Adipose tissue (tissue), 3 donors: Measurements from ENCODE around the gene HNRNPUL2. TPM values are rescaled to one million over a fixed set of nuclear protein-coding genes. Genes with fewer than 3 reads are reported as not detected.
"Not testable (repeated sequence)": the region's sequence is repeated elsewhere in the genome, so short reads cannot be mapped to it uniquely, and the experiment has no call there.

Source experiments
- H3K27ac ChIP-seq: one replicate; pipeline ENCODE4 v1.5.1; 2013; ENCODE audit warnings: low read depth, low read length
- WGBS, 3 donors: extraction: QIAGEN DNeasy Blood & Tissue Kit; methylation state at CpG; one replicate each; pipeline ENCODE4 v1.1.7; 2013; 5-methylcytosine and 5-hydroxymethylcytosine counted together
- polyA plus RNA-seq, 3 donors: library from polyadenylated mRNA; stranded (reverse); fragments of 200-250 nt; gene quantifications; one replicate each; pipeline ENCODE4 v1.2.3, GENCODE V29; 2013
- donor health status: healthy with polysubstance abuse.
- donor health status: Bipolar disorder and iron deficiency.
- donor health status: healthy.

Gene HNRNPUL2
- polyA plus RNA-seq, 3 donors: 17.2 to 34.2 (median 23.1) TPM

GRCh38 chr11:62677714-62678113, 49.5 kb downstream of the HNRNPUL2 start:
- no peak overlapping the region for H3K27ac ChIP-seq
- 78 to 81% (median 80%) methylated on average over 15 of the region's 15 CpGs for WGBS, 3 donors

DNA sequence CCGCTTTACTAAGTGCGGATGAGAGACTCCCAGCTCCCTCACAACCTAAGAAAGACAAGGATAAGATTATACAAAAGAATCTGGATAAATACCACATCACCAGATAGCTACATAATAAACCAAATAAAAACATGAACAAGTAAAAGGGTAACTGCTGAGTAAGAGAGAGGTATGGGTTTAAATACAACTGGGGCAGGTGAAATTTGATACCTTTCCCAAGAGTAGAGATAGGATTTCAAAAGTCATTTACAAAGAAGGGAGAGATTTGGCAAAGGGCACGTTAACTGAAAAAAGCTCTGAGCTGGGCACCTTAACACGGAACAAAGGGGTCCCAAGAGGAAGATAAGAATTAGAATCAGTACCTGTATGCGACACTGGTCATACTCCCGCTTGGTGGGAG, 50.1 kb downstream of the HNRNPUL2 start:
- no peak overlapping the region for H3K27ac ChIP-seq
- 70 to 82% (median 77%) methylated on average over 6 of the region's 6 CpGs for WGBS, 3 donors

DNA sequence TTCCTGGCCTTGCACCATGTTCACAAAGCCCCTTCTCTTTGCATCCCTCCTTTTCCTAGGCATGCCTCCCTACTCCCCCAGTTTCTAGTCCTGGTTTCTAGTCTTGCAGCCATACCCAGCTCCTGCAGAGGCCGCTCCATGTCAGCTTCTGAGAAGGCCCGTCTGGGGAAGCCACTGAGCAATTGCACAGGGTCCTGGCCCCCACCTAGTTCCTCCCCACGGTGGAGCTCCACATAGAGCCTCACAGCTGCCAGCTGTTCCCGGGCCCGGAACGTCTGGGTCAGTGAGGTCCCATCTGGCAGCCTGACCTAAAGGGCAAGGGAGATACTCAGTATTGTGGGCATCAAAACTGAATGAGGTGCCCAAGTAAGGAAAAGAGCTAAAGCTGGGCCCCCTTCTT, 50.6 kb downstream of the HNRNPUL2 start:
- H3K27ac ChIP-seq: no peak overlapping the region
- WGBS, 3 donors: 26 to 57% (median 53%) methylated on average over 6 of the region's 6 CpGs

GRCh38 chr11:62675415-62675814, 51.8 kb downstream of the HNRNPUL2 start:
- WGBS, 3 donors: 89 to 98% (median 92%) methylated on average over 10 of the region's 10 CpGs
- H3K27ac ChIP-seq: not testable (repeated sequence)

DNA sequence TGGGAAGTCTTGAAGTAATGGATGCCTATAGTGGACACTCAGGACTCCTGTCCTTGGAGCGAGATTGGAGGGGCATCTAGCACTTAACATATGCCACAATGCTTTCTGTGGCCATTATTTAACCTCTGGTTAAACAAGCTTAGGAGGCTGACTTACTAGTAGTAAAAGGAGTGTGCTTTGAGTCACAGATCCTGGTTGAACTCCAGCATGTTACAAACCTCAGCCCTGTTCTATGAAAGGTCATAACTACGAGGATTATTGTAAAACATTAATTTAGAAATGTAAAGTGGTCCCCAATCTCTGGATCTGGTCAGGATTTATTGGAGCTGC, 54.1 kb downstream of the HNRNPUL2 start:
- H3K27ac ChIP-seq: no peak overlapping the region
- WGBS, 3 donors: 75 to 82% (median 80%) methylated on average over 2 of the region's 2 CpGs

- 0 to 1% (median 0%) methylated on average over 58 to 59 of the region's 59 CpGs for whole genome bisulfite sequencing, 3 donors
- H3K27ac ChIP-seq: peak within 1 kb of the TSS; percentile 62
Measured at GRCh38 chr11:62671608-62672389, 55.5 kb downstream of the HNRNPUL2 start, which contains the start of the genes LBHD1 and UQCC3. TSS of gene LBHD1 (minus strand) at chr11:62672267. CDS start at chr11:62670031, 2,236 bp downstream. TSS of gene UQCC3 (plus strand) at chr11:62671673. CDS start at chr11:62671746, 73 bp downstream.

DNA sequence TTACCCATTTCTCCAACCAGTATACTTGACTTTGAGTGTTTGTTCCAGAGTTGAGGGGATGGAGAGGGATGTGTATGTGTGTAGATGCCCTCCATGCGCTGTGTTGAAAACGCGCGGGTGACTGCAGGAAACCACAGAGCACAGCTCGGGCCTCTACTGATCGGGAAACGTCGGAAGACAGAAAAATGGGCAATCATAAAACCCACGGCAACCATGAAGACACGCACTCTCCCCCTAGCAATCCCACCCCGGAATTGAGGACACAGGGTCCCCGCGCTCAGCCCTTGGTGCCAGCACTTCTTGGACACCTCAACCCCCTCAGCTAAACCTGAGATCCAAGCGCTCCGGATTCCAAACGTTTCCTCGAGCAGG, 56.0 kb downstream of the HNRNPUL2 start:
- WGBS, 3 donors: 0% methylated on average over 17 of the region's 17 CpGs
- peak overlapping the region; percentile 62 for H3K27ac ChIP-seq

DNA sequence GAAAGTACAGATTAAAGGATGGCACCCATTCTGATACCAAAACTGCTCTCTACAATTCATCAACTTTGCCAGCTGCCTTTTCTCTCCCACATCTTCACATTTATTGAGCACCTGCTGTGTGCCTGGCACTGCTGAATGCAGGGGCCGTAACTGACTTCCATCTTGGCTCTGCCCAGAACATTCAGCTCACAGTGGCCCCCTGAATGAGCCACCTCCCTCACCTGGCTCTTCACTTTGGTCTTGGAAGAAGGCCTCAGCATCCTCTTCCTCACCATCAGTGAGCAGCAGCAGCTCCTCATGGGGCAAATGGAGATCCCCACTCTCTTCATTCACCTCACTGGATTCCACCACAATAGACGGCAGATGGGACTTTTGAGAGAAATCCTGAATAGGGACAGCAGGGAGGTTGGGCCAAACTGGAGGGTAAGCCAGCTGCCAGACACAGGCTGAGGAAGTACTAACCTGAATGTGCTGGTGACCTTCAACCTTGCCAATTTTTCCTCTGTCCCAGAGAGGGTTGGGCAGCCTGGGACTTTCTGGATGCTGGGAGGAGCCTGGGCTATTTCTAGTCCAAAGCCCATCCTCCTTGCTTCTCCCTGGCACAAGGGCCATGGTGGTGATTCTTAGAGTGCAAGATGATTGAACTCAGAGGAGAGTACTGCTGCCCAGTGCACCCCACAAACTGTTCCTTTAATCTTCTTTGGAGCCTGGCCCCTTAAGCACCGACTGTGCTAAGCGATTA, 57.7 kb downstream of the HNRNPUL2 start:
- H3K27ac ChIP-seq: no peak overlapping the region

GRCh38 chr11:62667460-62667859, 59.8 kb downstream of the HNRNPUL2 start:
- no peak overlapping the region for H3K27ac ChIP-seq
- 74 to 84% (median 77%) methylated on average over 2 of the region's 2 CpGs for WGBS, 3 donors

More for the DNA sequence above, 57.7 kb downstream of the HNRNPUL2 start:
- WGBS, 3 donors: 50 to 79% (median 75%) methylated on average over 4 of the region's 4 CpGs

DNA sequence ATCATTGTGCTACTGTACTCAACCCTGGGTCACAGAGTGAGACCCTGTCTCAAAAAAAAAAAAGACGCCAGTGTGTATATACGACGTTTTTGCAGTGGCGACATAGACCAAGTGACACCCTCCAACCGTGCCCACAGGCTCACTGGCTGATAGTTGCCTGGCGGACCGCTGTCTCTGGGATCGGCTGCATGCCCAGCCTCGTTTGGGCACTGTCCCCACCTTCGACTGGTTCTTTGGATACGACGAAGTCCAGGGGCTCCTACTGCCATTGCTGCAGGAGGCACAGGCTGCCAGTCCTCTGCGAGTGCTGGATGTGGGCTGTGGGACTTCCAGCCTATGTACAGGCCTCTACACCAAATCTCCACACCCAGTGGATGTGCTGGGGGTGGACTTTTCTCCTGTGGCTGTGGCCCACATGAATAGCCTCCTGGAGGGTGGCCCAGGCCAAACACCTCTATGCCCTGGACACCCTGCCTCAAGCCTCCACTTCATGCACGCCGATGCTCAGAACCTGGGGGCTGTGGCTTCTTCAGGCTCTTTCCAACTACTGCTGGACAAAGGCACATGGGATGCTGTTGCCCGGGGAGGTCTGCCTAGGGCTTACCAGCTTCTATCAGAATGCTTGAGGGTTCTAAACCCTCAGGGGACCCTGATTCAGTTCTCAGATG, 60.9 kb downstream of the HNRNPUL2 start:
- 36 to 58% (median 57%) methylated on average over 16 of the region's 16 CpGs for WGBS, 3 donors
- peak overlapping the region; percentile 53 for H3K27ac ChIP-seq

DNA sequence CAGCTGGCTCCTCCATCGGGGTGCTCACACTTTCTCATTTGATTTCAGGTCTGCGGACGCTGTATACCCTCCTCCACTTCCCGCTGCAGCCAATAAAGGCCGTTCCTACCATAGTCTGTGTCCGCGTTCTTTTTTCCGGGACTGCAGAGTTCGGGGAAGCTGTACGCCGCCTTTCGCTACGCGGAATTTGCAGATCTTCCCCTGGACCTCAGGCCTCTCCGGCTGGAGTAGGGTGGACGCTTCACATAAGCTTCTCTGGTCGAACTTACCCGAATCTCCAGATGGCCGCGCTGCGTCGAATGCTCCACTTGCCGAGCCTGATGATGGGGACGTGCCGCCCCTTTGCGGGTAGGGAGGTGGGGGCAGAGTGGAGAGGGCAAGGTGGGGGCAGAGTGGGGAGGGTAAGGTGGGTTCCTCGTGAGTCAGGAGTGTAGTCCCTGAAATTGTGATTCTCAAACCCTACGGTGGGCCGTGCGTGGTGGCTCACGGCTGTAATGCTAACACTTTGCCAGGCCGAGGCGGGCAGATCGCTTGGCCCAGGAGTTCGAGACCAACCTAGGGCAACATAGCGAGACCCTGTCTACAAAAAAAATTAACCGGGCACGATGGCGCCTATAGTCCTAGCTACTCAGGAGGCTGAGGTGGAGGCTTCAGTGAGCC, 61.5 kb downstream of the HNRNPUL2 start:
- WGBS, 3 donors: 2 to 6% (median 5%) methylated on average over 39 of the region's 39 CpGs
- peak overlapping the region; percentile 53 for H3K27ac ChIP-seq

- H3K27ac ChIP-seq: peak within 1 kb of the TSS; percentile 53
- 0 to 1% (median 1%) methylated on average over 46 to 47 of the region's 47 CpGs for WGBS, 3 donors
Measured at GRCh38 chr11:62665075-62665598, 62.1 kb downstream of the HNRNPUL2 start, which contains the start of the genes C11orf98 and CSKMT. TSS of gene C11orf98 (minus strand) at chr11:62665210. CDS start at chr11:62665169, 41 bp downstream. TSS of gene CSKMT (plus strand) at chr11:62665312. CDS start at chr11:62665880, 568 bp downstream.

DNA sequence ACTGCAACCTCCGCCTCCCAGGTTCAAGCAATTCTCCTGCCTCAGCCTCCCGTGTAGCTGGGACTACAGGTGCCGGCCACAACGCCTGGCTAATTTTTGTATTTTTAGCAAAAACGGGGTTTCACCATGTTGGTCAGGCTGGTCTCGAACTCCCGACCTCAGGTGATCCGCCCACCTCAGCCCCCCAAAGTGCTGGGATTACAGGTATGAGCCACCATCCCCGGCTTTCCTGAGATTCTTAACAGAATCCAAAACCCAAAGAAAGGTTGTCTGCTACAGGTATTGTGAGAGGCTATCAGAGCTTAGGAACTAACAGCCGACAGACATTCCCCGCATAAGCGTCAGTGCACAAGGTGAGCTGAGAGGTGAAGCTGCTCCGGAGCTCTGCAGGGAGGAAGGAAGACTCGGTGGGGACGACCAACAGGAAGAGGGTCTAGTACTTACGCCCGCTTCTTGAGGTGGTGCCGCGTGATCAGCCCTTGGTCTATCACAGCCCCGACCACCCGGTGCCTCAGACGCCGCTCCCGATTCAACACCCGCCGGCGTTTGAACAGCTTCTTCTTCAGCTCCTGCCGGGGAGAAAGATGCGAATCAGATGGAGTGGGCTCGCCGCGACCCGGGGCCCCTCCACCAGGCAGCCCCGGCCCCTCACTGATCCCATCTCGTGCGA, 62.7 kb downstream of the HNRNPUL2 start:
- WGBS, 3 donors: 2 to 3% (median 3%) methylated on average over 36 of the region's 36 CpGs
- H3K27ac ChIP-seq: no peak overlapping the region

Other genes with a start within 250 kb of the HNRNPUL2 start
- gene AHNAK, start 180.7 kb downstream of the HNRNPUL2 start, polyA plus RNA-seq: 100 to 1,000 TPM in 2 of 3 donors, 10 to 100 TPM in 1; 27.1 to 199 (median 193) TPM
- 1,000 to 10,000 TPM; 1,025 to 2,248 (median 1,633) TPM for gene EEF1G, start 153.6 kb downstream of the HNRNPUL2 start, polyA plus RNA-seq
- gene TUT1, start 135.9 kb downstream of the HNRNPUL2 start, polyA plus RNA-seq: 10 to 100 TPM; 15.8 to 16.2 (median 15.9) TPM
- 10 to 100 TPM; 17.3 to 72.4 (median 48.1) TPM for gene MTA2, start 125.6 kb downstream of the HNRNPUL2 start, polyA plus RNA-seq
- 100 to 1,000 TPM in 1 of 3 donors, 10 to 100 TPM in 2; 23.6 to 103 (median 79.4) TPM for gene EML3, start 114.7 kb downstream of the HNRNPUL2 start, polyA plus RNA-seq
- 10 to 100 TPM in 2 of 3 donors, 1 to 10 TPM in 1; 3.6 to 25.6 (median 21.1) TPM for gene ROM1, start 114.2 kb downstream of the HNRNPUL2 start, polyA plus RNA-seq
- 10 to 100 TPM; 25.0 to 42.7 (median 39.8) TPM for gene B3GAT3, start 105.5 kb downstream of the HNRNPUL2 start, polyA plus RNA-seq
- gene GANAB, start 80.8 kb downstream of the HNRNPUL2 start, polyA plus RNA-seq: 100 to 1,000 TPM in 1 of 3 donors, 10 to 100 TPM in 2; 61.7 to 122 (median 86.9) TPM
- gene INTS5, start 74.2 kb downstream of the HNRNPUL2 start, polyA plus RNA-seq: 10 to 100 TPM in 1 of 3 donors, 1 to 10 TPM in 2; 6.6 to 12.2 (median 7.8) TPM
- 10 to 100 TPM; 46.5 to 78.3 (median 72.4) TPM for gene C11orf98, start 62.2 kb downstream of the HNRNPUL2 start, polyA plus RNA-seq
- 10 to 100 TPM in 2 of 3 donors, 1 to 10 TPM in 1; 9.7 to 18.6 (median 11.6) TPM for gene CSKMT, start 62.1 kb downstream of the HNRNPUL2 start, polyA plus RNA-seq
- 10 to 100 TPM in 2 of 3 donors, 1 to 10 TPM in 1; 9.4 to 16.0 (median 10.2) TPM for gene UQCC3, start 55.8 kb downstream of the HNRNPUL2 start, polyA plus RNA-seq
- 1 to 10 TPM; 2.4 to 5.2 (median 4.4) TPM for gene LBHD1, start 55.2 kb downstream of the HNRNPUL2 start, polyA plus RNA-seq
- gene UBXN1, start 48.4 kb downstream of the HNRNPUL2 start, polyA plus RNA-seq: 100 to 1,000 TPM; 127 to 237 (median 188) TPM
- 10 to 100 TPM in 2 of 3 donors, 1 to 10 TPM in 1; 4.3 to 39.1 (median 17.7) TPM for gene LRRN4CL, start 37.9 kb downstream of the HNRNPUL2 start, polyA plus RNA-seq
- gene BSCL2, start 20.0 kb downstream of the HNRNPUL2 start, polyA plus RNA-seq: 10 to 100 TPM; 45.9 to 61.7 (median 46.3) TPM
- gene GNG3, start 19.8 kb downstream of the HNRNPUL2 start, polyA plus RNA-seq: under 1 TPM in 2 of 3 donors, not detected in 1; 0.09 to 0.12 TPM
- gene TTC9C, start 1.0 kb upstream of the HNRNPUL2 start, polyA plus RNA-seq: 10 to 100 TPM; 15.1 to 30.1 (median 16.2) TPM
- gene ZBTB3, start 26.7 kb upstream of the HNRNPUL2 start, polyA plus RNA-seq: 1 to 10 TPM; 1.7 to 4.2 (median 2.9) TPM
- 100 to 1,000 TPM in 1 of 3 donors, 10 to 100 TPM in 2; 53.7 to 104 (median 86.3) TPM for gene POLR2G, start 34.1 kb upstream of the HNRNPUL2 start, polyA plus RNA-seq
- 10 to 100 TPM; 13.1 to 18.2 (median 14.7) TPM for gene TAF6L, start 43.9 kb upstream of the HNRNPUL2 start, polyA plus RNA-seq
- 10 to 100 TPM; 46.0 to 65.1 (median 48.4) TPM for gene TMEM179B, start 59.9 kb upstream of the HNRNPUL2 start, polyA plus RNA-seq
- 10 to 100 TPM; 16.2 to 19.9 (median 19.3) TPM for gene TMEM223, start 64.5 kb upstream of the HNRNPUL2 start, polyA plus RNA-seq
- 10 to 100 TPM; 45.1 to 85.1 (median 68.3) TPM for gene NXF1, start 78.0 kb upstream of the HNRNPUL2 start, polyA plus RNA-seq
- gene STX5, start 104.6 kb upstream of the HNRNPUL2 start, polyA plus RNA-seq: 10 to 100 TPM; 29.6 to 40.2 (median 32.2) TPM
- gene TEX54, start 105.4 kb upstream of the HNRNPUL2 start, polyA plus RNA-seq: not detected
- 10 to 100 TPM; 21.3 to 52.5 (median 37.5) TPM for gene WDR74, start 112.1 kb upstream of the HNRNPUL2 start, polyA plus RNA-seq
- 100 to 1,000 TPM in 2 of 3 donors, 10 to 100 TPM in 1; 62.6 to 146 (median 103) TPM for gene SLC3A2, start 153.4 kb upstream of the HNRNPUL2 start, polyA plus RNA-seq
- under 1 TPM in 1 of 3 donors, not detected in 2; 0.10 TPM for gene CHRM1, start 193.9 kb upstream of the HNRNPUL2 start, polyA plus RNA-seq